HG03135 (cell line): ENCODE results near the gene ZNF132.

ENCODE experiments used
- ATAC-seq: cut with Tn5 transposase; IDR thresholded peaks from one replicate; pipeline ENCODE4 v1.9.1; 2021; ENCODE audit warnings: mild to moderate bottlenecking, moderate library complexity; ENCODE audit not compliant: unreplicated experiment

ZNF132 gene

DNA sequence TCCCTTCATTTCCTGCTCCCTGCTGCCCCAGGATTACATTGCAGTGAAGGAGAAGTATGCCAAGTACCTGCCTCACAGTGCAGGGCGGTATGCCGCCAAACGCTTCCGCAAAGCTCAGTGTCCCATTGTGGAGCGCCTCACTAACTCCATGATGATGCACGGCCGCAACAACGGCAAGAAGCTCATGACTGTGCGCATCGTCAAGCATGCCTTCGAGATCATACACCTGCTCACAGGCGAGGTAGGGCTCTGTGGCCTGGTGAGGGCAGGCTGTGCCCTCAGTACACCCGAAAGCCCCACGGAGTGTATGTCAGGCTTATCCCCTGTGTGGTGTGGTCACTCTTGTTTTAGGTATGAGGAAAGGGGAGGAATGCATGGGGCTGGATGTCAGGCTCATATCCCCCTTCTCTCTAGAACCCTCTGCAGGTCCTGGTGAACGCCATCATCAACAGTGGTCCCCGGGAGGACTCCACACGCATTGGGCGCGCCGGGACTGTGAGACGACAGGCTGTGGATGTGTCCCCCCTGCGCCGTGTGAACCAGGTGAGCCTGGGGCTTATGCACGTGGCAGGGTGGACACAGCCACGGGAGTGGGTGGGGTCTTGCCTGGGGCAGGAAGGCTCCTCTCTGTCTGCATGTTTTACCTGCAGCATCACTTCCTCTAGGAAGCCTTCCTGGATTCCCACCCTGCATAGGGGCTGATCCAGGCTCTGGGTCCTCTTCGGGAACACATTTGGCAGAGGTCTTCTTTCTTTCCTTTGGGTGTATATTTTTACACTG lies 46.8 kb downstream of the ZNF132 start:
- no peak for ATAC-seq

DNA sequence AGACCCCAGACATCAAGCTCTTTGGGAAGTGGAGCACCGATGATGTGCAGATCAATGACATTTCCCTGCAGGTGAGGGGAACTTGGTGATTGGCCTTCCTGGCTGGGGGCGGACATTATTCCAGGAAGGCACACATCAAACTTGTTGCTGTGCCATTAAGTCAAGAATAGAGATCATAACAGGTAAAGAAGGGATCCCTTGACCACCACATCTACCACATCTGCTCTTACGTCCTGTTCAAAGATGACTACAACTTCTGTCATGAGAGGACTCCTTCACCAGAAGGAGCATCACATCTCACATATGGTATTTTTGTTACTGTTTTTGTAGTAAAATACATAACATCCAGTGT lies 51.8 kb downstream of the ZNF132 start:
- ATAC-seq: no peak

DNA sequence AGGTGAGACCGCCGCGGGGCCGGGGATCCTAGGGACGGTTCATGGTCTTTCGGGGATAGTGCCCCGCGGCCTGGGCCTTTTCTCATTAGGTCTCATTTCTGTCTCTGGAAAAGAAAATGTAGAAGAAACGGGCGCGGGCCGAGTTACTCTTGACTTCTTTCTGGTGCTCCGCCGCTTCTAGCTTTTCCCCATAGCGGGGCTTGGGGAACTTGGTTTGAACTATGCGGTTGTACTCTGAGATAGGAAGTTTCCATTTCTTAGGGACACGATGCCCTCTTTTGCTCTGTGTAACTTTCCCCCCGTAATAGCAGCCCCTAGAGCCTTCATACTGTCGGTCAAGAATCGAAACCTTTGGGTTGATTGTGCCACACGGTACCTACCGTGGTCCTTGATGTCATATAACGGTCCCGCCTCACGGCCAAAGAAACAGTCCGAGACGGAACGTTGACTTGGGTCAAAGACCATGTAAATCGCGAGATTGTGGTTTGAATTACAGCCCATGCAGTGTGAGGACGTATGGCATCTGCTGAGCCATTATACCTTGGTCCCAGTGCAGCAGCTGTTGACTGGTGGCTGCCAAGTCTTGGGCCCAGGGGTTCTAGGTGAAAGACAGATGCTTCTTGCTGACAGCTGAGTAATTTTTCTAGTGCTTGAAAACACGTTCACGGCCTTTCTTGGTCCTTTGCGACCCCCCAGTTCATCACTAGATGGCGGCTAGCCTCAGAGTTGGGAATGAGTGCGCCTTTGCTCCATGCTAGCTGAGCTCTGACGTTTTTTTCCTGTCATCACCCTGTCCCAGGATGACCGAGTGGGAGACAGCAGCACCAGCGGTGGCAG lies 52.4 kb downstream of the ZNF132 start:
- no peak for ATAC-seq

DNA sequence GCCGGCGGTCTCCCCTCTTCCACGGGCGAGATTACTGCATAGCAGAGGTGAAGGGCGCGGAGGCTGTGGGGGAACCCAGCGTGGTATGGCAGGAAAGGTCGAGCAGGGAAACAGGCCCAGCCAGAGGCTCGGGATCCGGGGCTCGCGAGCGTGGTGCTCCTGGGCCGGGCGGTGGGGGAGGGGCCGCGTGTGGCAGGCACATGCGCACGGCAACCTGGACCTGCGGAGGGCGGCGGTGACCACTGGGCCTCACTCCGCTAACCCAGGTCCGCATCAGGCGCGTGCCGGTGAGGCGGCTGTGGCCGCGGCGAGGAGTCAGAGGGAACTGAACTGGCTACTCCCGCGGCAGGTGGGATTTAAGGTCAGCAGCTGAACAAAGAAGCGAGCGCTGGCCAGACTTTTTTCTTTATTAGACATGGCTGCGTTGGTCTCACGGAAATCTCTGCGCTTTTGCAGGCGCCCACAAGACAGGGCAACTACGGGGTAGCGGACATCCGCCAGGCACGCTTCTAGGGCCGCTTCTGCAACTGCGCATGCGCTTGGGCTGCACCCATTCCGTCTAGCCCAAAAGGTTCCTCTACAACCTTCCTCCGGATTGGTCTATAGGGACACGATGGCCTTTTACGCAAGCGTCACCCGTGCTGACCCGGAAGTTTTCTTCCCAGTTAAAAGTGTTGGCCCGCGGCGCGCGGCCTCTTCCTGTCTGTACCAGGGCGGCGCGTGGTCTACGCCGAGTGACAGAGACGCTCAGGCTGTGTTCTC lies 53.2 kb downstream of the ZNF132 start, which contains the start of gene RPS5:
Gene RPS5, plus strand, starts transcription at position 694 of the 762 bp plus-strand sequence. CDS start 869 bp downstream, outside the sequence.
- peak; percentile 81 for ATAC-seq

DNA sequence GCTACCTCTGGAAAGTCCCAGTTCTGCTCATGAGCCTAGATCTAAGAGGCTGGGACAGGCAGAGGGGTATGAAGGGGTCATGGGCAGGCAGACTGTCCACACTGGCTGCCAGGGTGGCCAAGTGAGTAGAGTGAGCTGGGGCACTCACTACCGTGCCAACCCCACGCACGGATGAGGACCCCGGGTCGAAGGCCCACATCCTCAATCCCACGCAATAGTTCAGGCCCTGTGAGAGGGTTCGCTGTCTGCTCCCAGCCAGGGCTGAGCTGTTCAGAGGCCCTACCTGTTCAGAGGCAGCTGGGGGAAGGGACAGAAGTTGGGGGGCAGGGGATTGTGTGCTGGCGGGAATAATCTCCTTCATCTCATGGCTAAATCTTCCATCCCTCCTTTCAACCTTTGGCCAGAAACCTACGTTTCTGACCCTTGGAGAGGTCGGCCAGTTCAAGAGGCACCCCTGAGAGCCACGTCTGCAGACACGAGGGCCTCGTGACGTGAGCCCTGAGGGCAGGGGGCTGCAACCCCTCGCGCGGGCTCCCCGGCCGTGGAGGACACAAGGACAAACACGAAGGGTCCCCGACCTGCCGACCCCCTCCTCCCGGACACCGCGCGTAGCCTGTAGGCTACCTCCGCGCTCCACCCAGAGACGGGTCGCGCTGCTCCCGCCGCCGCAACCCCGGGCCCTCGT lies 53.9 kb downstream of the ZNF132 start:
- ATAC-seq: peak; percentile 17

DNA sequence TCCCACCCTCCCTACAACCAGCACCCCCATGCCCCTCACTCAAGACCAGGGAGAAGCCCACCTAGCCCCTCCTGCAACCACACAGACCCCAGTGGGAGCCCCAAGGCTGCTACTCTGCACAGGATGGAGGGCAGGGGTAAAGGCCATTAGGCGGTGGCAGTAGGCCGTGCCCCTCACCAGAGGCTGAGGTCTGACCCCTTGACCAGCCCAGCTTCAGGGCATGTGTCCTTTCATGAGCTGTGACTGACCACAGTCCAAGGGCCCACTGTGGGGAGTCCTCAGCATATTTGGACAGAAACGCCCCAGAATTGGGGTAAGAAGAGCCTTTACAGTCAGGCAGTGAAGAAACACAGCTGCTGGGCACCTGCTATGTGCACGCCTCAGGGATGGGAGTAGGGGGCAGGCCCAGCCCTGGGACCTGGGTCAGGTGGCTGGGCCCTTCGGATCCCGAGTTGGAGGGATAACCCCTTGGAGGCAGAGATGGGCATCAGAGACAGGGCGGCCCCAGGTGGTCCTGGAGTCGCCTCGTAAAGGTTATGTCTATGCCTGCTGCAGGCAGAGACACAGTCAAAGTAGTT lies 54.6 kb downstream of the ZNF132 start:
- ATAC-seq: no peak

DNA sequence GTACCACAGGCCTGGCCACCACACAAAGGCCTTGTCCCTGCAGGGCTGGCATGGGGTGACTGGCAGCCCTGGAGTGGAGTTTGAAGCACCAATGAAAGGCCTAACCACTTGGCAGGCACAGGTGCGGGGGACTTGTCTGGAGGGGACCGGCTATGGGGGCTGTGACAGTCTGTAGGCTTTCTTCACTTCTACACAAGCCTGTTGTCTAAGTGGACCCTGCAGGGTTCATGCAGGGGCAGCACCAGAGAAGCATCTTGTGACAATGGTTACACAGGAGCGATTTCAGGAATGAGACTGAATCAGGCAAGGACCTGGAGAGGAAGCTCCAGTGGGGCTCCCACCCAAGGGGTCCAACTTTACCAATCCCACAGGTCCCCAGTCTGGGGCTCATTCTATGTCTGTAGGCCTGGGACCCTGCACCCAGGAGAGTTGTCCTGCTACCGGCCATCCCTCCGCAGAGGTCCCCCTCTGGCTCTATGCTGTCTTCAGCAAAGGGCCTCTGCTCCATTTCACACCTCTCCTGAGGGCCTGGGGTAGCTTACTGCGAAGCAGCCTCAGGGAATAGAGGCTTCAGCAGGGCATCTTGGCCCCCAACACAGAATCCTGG lies 56.9 kb downstream of the ZNF132 start:
- no peak for ATAC-seq
